HepG2 (cell line): Measurements from ENCODE around the gene RAB34. TPM values are rescaled to one million over a fixed set of nuclear protein-coding genes. Genes with fewer than 3 reads are reported as not detected.

ENCODE experiments used
- FOXO1 ChIP-seq: sonication (generic); formaldehyde crosslinking; IDR thresholded peaks from 2 replicates; pipeline ENCODE4 v1.4.0; 2020; ENCODE audit warnings: missing genetic modification reagents
- HNF4G ChIP-seq, 2 experiments: sonication (generic) in 1 of 2; formaldehyde crosslinking in 1 of 2; IDR thresholded peaks; 2 replicates each; pipeline versions ENCODE4 v1.4.0 to v1.6.1; 2011 to 2020; ENCODE audit warnings: borderline replicate concordance in 2 of 2, low read depth in 2 of 2, mild to moderate bottlenecking in 2 of 2, low read length in 1 of 2, missing genetic modification reagents in 1 of 2, moderate library complexity in 1 of 2
- HOXA7 ChIP-seq: sonication (generic); formaldehyde crosslinking; IDR thresholded peaks from 2 replicates; pipeline ENCODE4 v1.8.1; 2022; ENCODE audit warnings: mild to moderate bottlenecking, missing genetic modification reagents, moderate library complexity
- KMT2A ChIP-seq: sonication (generic); formaldehyde crosslinking; IDR thresholded peaks from 2 replicates; pipeline ENCODE4 v1.4.0; 2020; ENCODE audit warnings: missing genetic modification reagents
- POLR2G ChIP-seq: fragments of 200-400 bp; formaldehyde crosslinking; IDR thresholded peaks from 2 replicates; pipeline ENCODE4 v1.6.1; 2018; ENCODE audit warnings: mild to moderate bottlenecking, low read depth, low read length, moderate library complexity
- SMAD3 ChIP-seq: sonication (generic); formaldehyde crosslinking; IDR thresholded peaks from 2 replicates; pipeline ENCODE4 v1.4.0; 2020; ENCODE audit warnings: missing genetic modification reagents
- TBP ChIP-seq: sonication (generic); formaldehyde crosslinking; IDR thresholded peaks from 2 replicates; pipeline ENCODE4 v1.5.0; 2020; ENCODE audit warnings: missing genetic modification reagents
- ZNF274 ChIP-seq: sonication (generic); formaldehyde crosslinking; IDR thresholded peaks from 2 replicates; pipeline ENCODE4 v1.5.1; 2020; ENCODE audit warnings: mild to moderate bottlenecking, missing genetic modification reagents
- ZNF501 ChIP-seq: sonication (generic); formaldehyde crosslinking; IDR thresholded peaks from 2 replicates; pipeline ENCODE4 v1.5.1; 2020; ENCODE audit warnings: mild to moderate bottlenecking, moderate library complexity, missing genetic modification reagents
- ZNF672 ChIP-seq: sonication (generic); formaldehyde crosslinking; IDR thresholded peaks from 2 replicates; pipeline ENCODE4 v1.8.1; 2022; ENCODE audit warnings: missing genetic modification reagents
- ZNF781 ChIP-seq: sonication (generic); formaldehyde crosslinking; IDR thresholded peaks from 2 replicates; pipeline ENCODE4 v1.5.1; 2020; ENCODE audit warnings: borderline replicate concordance, mild to moderate bottlenecking, missing genetic modification reagents; ENCODE audit errors: not compliant biosample characterization
- ZNF879 ChIP-seq: sonication (generic); formaldehyde crosslinking; IDR thresholded peaks from 2 replicates; pipeline ENCODE4 v1.8.1; 2023; ENCODE audit warnings: missing genetic modification reagents
- ZSCAN21 ChIP-seq: sonication (generic); formaldehyde crosslinking; IDR thresholded peaks from 2 replicates; pipeline ENCODE4 v1.8.0; 2022; ENCODE audit warnings: mild to moderate bottlenecking, missing genetic modification reagents, moderate library complexity, borderline replicate concordance
- ZSCAN29 ChIP-seq: sonication (generic); formaldehyde crosslinking; conservative IDR thresholded peaks from 2 replicates; pipeline ENCODE4 v1.4.0; 2020; ENCODE audit warnings: mild to moderate bottlenecking, missing genetic modification reagents
- polyA plus RNA-seq, 8 experiments: library from polyadenylated mRNA; depleted of rRNA in 3 of 8; stranded (reverse) in 7 of 8; unstranded in 1 of 8; fragments of >200 nt; fragmentation: Illumina TruSeq in 4 of 8; extraction: Trizol in 4 of 8; gene quantifications; 2 replicates each; pipeline versions ENCODE4 v1.2.1 to v1.2.3, GENCODE V29; 2011 to 2016; ENCODE audit warnings: low read depth in 4 of 8, missing spikeins in 1 of 8, mixed read lengths in 1 of 8; ENCODE audit not compliant: insufficient read depth in 1 of 8
- total RNA-seq, 5 experiments: library from RNA; depleted of rRNA; stranded (reverse); fragments of >200 nt; fragmentation: Illumina TruSeq; extraction: Trizol; gene quantifications; 2 replicates each; pipeline ENCODE4 v1.2.3, GENCODE V29; 2016; ENCODE audit warnings: low read depth in 1 of 5
- TF ChIP-seq, protein P1 (sequence below): sonication (generic); formaldehyde crosslinking; IDR thresholded peaks from 2 replicates; pipeline ENCODE4 v1.8.0; 2022; ENCODE audit warnings: missing genetic modification reagents, mild to moderate bottlenecking, borderline replicate concordance
- TF ChIP-seq, protein P2 (sequence below): sonication (generic); formaldehyde crosslinking; IDR thresholded peaks from 2 replicates; pipeline ENCODE4 v1.5.0; 2020; ENCODE audit warnings: missing genetic modification reagents
- TF ChIP-seq, protein P3 (sequence below): sonication (generic); formaldehyde crosslinking; IDR thresholded peaks from 2 replicates; pipeline ENCODE4 v1.4.0; 2020; ENCODE audit warnings: low read depth, mild to moderate bottlenecking, missing genetic modification reagents
- TF ChIP-seq, protein P4 (sequence below): sonication (generic); formaldehyde crosslinking; IDR thresholded peaks from 2 replicates; pipeline ENCODE4 v1.4.0; 2020; ENCODE audit warnings: mild to moderate bottlenecking, missing genetic modification reagents
- TF ChIP-seq, protein P5 (sequence below): IDR thresholded peaks from 2 replicates; pipeline ENCODE4 v1.6.1; 2016; ENCODE audit warnings: low read depth, control low read depth
- TF ChIP-seq, protein P6 (sequence below): sonication (generic); formaldehyde crosslinking; IDR thresholded peaks from 2 replicates; pipeline ENCODE4 v1.5.0; 2020; ENCODE audit warnings: missing genetic modification reagents, mild to moderate bottlenecking, borderline replicate concordance

RAB34 gene
- total and polyA plus RNA-seq, 2 of the 13 experiments (the other 11 are each of a cell fraction or from before 2014, with no cell fraction given) = 0.49 TPM; not detected in 1

DNA sequence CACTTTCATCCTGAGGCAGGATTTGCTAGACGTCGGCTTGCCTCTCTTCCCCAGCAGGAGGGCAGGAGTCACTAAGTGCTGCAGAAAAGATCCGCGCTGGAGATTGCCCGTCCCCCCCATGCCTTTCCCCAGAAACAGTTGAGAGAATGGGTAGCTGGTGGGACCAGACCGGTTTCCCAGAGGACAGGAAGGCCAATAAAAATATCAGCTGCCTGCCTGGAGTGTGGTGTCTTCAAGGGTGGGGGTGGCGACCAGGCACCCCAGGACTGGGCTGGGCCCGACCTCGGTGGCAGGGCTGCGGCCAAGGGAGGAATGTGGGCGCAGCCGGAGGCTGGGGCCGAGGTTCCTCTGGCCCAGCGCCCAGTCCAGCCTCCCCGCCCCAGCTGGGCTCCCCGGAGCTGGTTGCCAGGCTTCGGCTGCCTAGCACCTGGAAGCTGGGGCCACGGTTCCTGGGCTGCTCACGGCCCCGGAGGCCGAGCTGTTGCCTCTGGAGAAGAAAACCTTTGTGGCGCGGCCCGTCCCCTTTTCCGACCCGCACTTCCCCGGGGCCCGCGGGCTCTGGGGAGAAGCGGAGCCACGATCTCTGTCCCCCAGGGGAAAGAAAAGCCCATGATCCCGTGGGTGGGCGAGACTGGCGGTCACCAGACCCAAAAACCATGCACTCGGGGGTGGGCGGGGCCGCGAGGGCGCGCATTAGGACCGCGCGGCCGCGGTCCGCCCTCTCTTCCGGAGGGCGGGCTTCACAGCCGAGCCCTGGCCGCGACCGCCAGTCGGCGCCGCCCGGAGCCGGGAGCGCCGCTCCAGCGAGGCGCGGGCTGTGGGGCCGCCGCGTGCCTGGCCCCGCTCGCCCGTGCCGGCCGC is 25.8 kb upstream of the RAB34 start, which contains the start of gene TRAF4 (continued):
- TF ChIP-seq, protein P1, sequence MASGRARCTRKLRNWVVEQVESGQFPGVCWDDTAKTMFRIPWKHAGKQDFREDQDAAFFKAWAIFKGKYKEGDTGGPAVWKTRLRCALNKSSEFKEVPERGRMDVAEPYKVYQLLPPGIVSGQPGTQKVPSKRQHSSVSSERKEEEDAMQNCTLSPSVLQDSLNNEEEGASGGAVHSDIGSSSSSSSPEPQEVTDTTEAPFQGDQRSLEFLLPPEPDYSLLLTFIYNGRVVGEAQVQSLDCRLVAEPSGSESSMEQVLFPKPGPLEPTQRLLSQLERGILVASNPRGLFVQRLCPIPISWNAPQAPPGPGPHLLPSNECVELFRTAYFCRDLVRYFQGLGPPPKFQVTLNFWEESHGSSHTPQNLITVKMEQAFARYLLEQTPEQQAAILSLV = peak; percentile 81; the same call in 1 of the 2 replicates
- TF ChIP-seq ZNF879 (CRISPR knock-in tag) (0 out of 2 replicates have a peak, but pooled peaks have one; percentile 29), ZNF274 (CRISPR knock-in tag) (peak; percentile 17; the same call in 1 of the 2 replicates), HNF4G (IDR thresholded peaks at IDR 0.05; ENCODE audit: borderline replicate concordance, low read depth, low read length) (no peak), HNF4G (CRISPR knock-in tag; IDR thresholded peaks at IDR 0.05; ENCODE audit: borderline replicate concordance, low read depth) (no peak), ZSCAN21 (CRISPR knock-in tag) (peak; percentile 42), TBP (CRISPR knock-in tag) (no peak), ZSCAN29 (CRISPR knock-in tag) (no peak), ZNF501 (CRISPR knock-in tag) (no peak), FOXO1 (no peak), SMAD3 (0 out of 2 replicates have a peak, but pooled peaks have one; percentile 26), ZNF781 (CRISPR knock-in tag) (peak; percentile 13), HOXA7 (CRISPR knock-in tag) (no peak), ZNF672 (no peak), POLR2G (peak; percentile 63), KMT2A (CRISPR knock-in tag) (no peak; the same call in 1 of the 2 replicates)
- TF ChIP-seq, protein P2, sequence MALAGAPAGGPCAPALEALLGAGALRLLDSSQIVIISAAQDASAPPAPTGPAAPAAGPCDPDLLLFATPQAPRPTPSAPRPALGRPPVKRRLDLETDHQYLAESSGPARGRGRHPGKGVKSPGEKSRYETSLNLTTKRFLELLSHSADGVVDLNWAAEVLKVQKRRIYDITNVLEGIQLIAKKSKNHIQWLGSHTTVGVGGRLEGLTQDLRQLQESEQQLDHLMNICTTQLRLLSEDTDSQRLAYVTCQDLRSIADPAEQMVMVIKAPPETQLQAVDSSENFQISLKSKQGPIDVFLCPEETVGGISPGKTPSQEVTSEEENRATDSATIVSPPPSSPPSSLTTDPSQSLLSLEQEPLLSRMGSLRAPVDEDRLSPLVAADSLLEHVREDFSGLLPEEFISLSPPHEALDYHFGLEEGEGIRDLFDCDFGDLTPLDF = peak; percentile 57; the same call in 1 of the 2 replicates
- TF ChIP-seq, protein P3, sequence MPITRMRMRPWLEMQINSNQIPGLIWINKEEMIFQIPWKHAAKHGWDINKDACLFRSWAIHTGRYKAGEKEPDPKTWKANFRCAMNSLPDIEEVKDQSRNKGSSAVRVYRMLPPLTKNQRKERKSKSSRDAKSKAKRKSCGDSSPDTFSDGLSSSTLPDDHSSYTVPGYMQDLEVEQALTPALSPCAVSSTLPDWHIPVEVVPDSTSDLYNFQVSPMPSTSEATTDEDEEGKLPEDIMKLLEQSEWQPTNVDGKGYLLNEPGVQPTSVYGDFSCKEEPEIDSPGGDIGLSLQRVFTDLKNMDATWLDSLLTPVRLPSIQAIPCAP (CRISPR knock-in tag) = no peak
- TF ChIP-seq, protein P4, sequence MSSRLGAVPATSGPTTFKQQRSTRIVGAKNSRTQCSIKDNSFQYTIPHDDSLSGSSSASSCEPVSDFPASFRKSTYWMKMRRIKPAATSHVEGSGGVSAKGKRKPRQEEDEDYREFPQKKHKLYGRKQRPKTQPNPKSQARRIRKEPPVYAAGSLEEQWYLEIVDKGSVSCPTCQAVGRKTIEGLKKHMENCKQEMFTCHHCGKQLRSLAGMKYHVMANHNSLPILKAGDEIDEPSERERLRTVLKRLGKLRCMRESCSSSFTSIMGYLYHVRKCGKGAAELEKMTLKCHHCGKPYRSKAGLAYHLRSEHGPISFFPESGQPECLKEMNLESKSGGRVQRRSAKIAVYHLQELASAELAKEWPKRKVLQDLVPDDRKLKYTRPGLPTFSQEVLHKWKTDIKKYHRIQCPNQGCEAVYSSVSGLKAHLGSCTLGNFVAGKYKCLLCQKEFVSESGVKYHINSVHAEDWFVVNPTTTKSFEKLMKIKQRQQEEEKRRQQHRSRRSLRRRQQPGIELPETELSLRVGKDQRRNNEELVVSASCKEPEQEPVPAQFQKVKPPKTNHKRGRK (CRISPR knock-in tag) = no peak
- TF ChIP-seq, protein P5, sequence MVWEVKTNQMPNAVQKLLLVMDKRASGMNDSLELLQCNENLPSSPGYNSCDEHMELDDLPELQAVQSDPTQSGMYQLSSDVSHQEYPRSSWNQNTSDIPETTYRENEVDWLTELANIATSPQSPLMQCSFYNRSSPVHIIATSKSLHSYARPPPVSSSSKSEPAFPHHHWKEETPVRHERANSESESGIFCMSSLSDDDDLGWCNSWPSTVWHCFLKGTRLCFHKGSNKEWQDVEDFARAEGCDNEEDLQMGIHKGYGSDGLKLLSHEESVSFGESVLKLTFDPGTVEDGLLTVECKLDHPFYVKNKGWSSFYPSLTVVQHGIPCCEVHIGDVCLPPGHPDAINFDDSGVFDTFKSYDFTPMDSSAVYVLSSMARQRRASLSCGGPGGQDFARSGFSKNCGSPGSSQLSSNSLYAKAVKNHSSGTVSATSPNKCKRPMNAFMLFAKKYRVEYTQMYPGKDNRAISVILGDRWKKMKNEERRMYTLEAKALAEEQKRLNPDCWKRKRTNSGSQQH = no peak
- TF ChIP-seq, protein P6, sequence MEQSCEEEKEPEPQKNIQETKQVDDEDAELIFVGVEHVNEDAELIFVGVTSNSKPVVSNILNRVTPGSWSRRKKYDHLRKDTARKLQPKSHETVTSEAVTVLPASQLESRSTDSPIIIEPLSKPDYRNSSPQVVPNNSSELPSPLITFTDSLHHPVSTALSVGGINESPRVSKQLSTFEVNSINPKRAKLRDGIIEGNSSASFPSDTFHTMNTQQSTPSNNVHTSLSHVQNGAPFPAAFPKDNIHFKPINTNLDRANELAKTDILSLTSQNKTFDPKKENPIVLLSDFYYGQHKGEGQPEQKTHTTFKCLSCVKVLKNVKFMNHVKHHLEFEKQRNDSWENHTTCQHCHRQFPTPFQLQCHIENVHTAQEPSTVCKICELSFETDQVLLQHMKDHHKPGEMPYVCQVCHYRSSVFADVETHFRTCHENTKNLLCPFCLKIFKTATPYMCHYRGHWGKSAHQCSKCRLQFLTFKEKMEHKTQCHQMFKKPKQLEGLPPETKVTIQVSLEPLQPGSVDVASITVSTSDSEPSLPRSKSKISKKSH (CRISPR knock-in tag) = peak; percentile 29; the same call in 1 of the 2 replicates
